GM21528 (cell line): ENCODE data around the gene DDX49.
"Not testable (repeated sequence)": the region's sequence is repeated elsewhere in the genome, so short reads cannot be mapped to it uniquely, and the experiment has no call there.

ENCODE experiments used
- ATAC-seq: cut with Tn5 transposase; IDR thresholded peaks from one replicate; pipeline ENCODE4 v1.9.1; 2021; ENCODE audit warnings: mild to moderate bottlenecking, moderate library complexity; ENCODE audit not compliant: unreplicated experiment, low FRiP score

Gene DDX49

GRCh38 chr19:18939922-18940768 is 20.6 kb downstream of the DDX49 start:
- no peak for ATAC-seq

GRCh38 chr19:18940769-18941627 is 21.5 kb downstream of the DDX49 start, which contains the start of gene HOMER3:
HOMER3 (minus strand) TSS chr19:18941217; CDS start chr19:18938982, 2,235 bp downstream.
- no peak for ATAC-seq

GRCh38 chr19:18941628-18942354 is 22.3 kb downstream of the DDX49 start:
- ATAC-seq, result no peak

GRCh38 chr19:18942692-18943091 is 23.2 kb downstream of the DDX49 start:
- no peak for ATAC-seq

GRCh38 chr19:18943465-18943864 is 23.9 kb downstream of the DDX49 start:
- no peak for ATAC-seq

- ATAC-seq, result no peak
These were observed 25.8 kb downstream of the DDX49 start for GRCh38 chr19:18945297-18945696.

GRCh38 chr19:18946335-18946734 is 26.8 kb downstream of the DDX49 start:
- ATAC-seq, result no peak

GRCh38 chr19:18946918-18947317 is 27.4 kb downstream of the DDX49 start:
- ATAC-seq, result no peak

- no peak for ATAC-seq
These were observed 28.8 kb downstream of the DDX49 start for GRCh38 chr19:18948075-18948975.

- no peak for ATAC-seq
These were observed 29.5 kb downstream of the DDX49 start for GRCh38 chr19:18948976-18949356.

- ATAC-seq, result no peak
These were observed 30.3 kb downstream of the DDX49 start for GRCh38 chr19:18949858-18950257.

- ATAC-seq, result no peak
These were observed 32.3 kb downstream of the DDX49 start for GRCh38 chr19:18951721-18952281.

- not testable (repeated sequence) for ATAC-seq
These were observed 33.0 kb downstream of the DDX49 start for GRCh38 chr19:18952364-18953003.

GRCh38 chr19:18954094-18954493 is 34.6 kb downstream of the DDX49 start:
- ATAC-seq, result no peak

GRCh38 chr19:18955042-18955441 is 35.5 kb downstream of the DDX49 start:
- ATAC-seq, result no peak

- no peak for ATAC-seq
These were observed 40.9 kb downstream of the DDX49 start for GRCh38 chr19:18960370-18960769.

GRCh38 chr19:18961767-18962620 is 42.5 kb downstream of the DDX49 start:
- no peak for ATAC-seq

GRCh38 chr19:18964121-18964520 is 44.6 kb downstream of the DDX49 start:
- no peak for ATAC-seq
